PC-9 (cell line): ENCODE results near the gene IRF4.

Experiments
- CTCF ChIP-seq: fragments of 200-600 bp; sonication (generic); conservative IDR thresholded peaks from 2 replicates; pipeline ENCODE4 v1.6.1; 2017; ENCODE audit warnings: mixed run types, antibody characterized with exemption, mild to moderate bottlenecking, moderate library complexity
- EZH2 ChIP-seq: fragments of 200-600 bp; sonication (generic); IDR thresholded peaks from 2 replicates; pipeline ENCODE4 v1.8.0; 2017; ENCODE audit warnings: antibody characterized with exemption, low read depth

DNA sequence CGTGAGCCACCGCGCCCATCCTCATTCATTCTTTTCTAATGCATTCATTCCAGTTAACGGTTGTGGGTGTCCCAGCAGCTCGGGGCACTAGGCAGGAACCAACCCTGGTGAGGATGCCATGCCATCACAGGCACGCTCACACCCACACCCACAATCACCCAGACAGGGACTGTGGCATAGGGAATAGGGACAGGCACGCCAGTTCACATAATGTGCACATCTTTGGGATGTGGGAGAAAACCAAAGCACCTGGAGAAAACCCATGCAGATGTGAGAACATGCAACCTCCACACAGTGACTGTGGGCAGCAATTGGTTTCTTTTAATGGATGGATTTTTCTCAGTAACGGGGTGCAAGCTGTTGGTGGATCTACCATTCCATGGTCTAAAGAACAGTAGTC is 64.3 kb downstream of the IRF4 start:
- TF ChIP-seq CTCF (no peak), EZH2 (no peak)
